PC-9 (cell line): ENCODE data around the gene ZFR2.

ENCODE experiments used
- CTCF ChIP-seq: fragments of 200-600 bp; sonication (generic); conservative IDR thresholded peaks from 2 replicates; pipeline ENCODE4 v1.6.1; 2017; ENCODE audit warnings: mixed run types, antibody characterized with exemption, mild to moderate bottlenecking, moderate library complexity
- EZH2 ChIP-seq: fragments of 200-600 bp; sonication (generic); IDR thresholded peaks from 2 replicates; pipeline ENCODE4 v1.8.0; 2017; ENCODE audit warnings: antibody characterized with exemption, low read depth

GRCh38 chr19:3771000-3771905 lies 97.6 kb downstream of the ZFR2 start:
- TF ChIP-seq CTCF (no peak), EZH2 (no peak)
